ENCODE measurements around the gene GPA33.

Gene GPA33

GRCh38 chr1:167111868-167112709 is 21.9 kb upstream of the GPA33 start:
- no peak for DNase-seq (ENCODE audit: low spot score)
- in situ Hi-C loops (cut with MboI; ENCODE audit: low sequenced_read_pairs, unreplicated experiment) = no loop called here
- no peak for TF ChIP-seq CTCF (IDR thresholded peaks at IDR 0.05; ENCODE audit: borderline replicate concordance, control extremely low read depth, extremely low read depth, insufficient read depth, missing control alignments)

- in situ Hi-C loops (cut with MboI; ENCODE audit: low sequenced_read_pairs, unreplicated experiment) = no loop called here
- no peak for TF ChIP-seq CTCF (IDR thresholded peaks at IDR 0.05; ENCODE audit: borderline replicate concordance, control extremely low read depth, extremely low read depth, insufficient read depth, missing control alignments)
- DNase-seq (ENCODE audit: low spot score) = no peak
These were observed 20.4 kb upstream of the GPA33 start for GRCh38 chr1:167110586-167110985.

GRCh38 chr1:167109125-167109524 is 18.9 kb upstream of the GPA33 start:
- no peak for TF ChIP-seq CTCF (IDR thresholded peaks at IDR 0.05; ENCODE audit: borderline replicate concordance, control extremely low read depth, extremely low read depth, insufficient read depth, missing control alignments)
- in situ Hi-C loops (cut with MboI; ENCODE audit: low sequenced_read_pairs, unreplicated experiment) = no loop called here
- DNase-seq (ENCODE audit: low spot score) = no peak

- in situ Hi-C loops (cut with MboI; ENCODE audit: low sequenced_read_pairs, unreplicated experiment) = no loop called here
- DNase-seq (ENCODE audit: low spot score) = no peak
- no peak for TF ChIP-seq CTCF (IDR thresholded peaks at IDR 0.05; ENCODE audit: borderline replicate concordance, control extremely low read depth, extremely low read depth, insufficient read depth, missing control alignments)
These were observed 17.3 kb upstream of the GPA33 start for GRCh38 chr1:167107456-167107855.

- in situ Hi-C loops (cut with MboI; ENCODE audit: low sequenced_read_pairs, unreplicated experiment) = no loop called here
- no peak for DNase-seq (ENCODE audit: low spot score)
- TF ChIP-seq CTCF (IDR thresholded peaks at IDR 0.05; ENCODE audit: borderline replicate concordance, control extremely low read depth, extremely low read depth, insufficient read depth, missing control alignments) = no peak
These were observed 15.9 kb upstream of the GPA33 start for GRCh38 chr1:167106119-167106461.

- in situ Hi-C loops (cut with MboI; ENCODE audit: low sequenced_read_pairs, unreplicated experiment) = no loop called here
- DNase-seq (ENCODE audit: low spot score) = no peak
- TF ChIP-seq CTCF (IDR thresholded peaks at IDR 0.05; ENCODE audit: borderline replicate concordance, control extremely low read depth, extremely low read depth, insufficient read depth, missing control alignments) = no peak
These were observed 15.3 kb upstream of the GPA33 start for GRCh38 chr1:167105271-167106118.

Measured in GM13976 (cell line).